ENCODE data around the gene MYO5B.

GRCh38 chr18:50033004-50033403 is 161.9 kb downstream of the MYO5B start:
- no peak for TF ChIP-seq CTCF (IDR thresholded peaks at IDR 0.05)
- TF ChIP-seq POLR2A (IDR thresholded peaks at IDR 0.05), result no peak
